Measurements from ENCODE around the gene RAB28. TPM values are rescaled to one million over a fixed set of nuclear protein-coding genes. Genes with fewer than 3 reads are reported as not detected.

The RAB28 gene
- polyA plus RNA-seq, 1 donor (not counting 4 experiments of a cell fraction or from before 2014, with no cell fraction given): 19.7 TPM

- H3K36me3 ChIP-seq (ENCODE audit: control insufficient read depth in 2 of 2, extremely low read depth in 1 of 2, insufficient read depth in 2 of 2, low read length in 2 of 2): peaks cover 0 to 1% of the 10 kb centered on the region in 2 experiments
- no peak overlapping the region for H3K27ac ChIP-seq (ENCODE audit: control insufficient read depth, insufficient read depth, low read length)
- no peak overlapping the region for H3K9ac ChIP-seq (ENCODE audit: control insufficient read depth, extremely low read depth, insufficient read depth, low read length)
- H3K9me3 ChIP-seq (ENCODE audit: control insufficient read depth, low read depth, low read length): no peaks in the 10 kb centered on the region
- H3K9me1 ChIP-seq (ENCODE audit: control insufficient read depth, extremely low read depth, insufficient read depth, low read length): no peaks in the 10 kb centered on the region
- DNase-seq (ENCODE audit: low read depth, low spot score): no peak
- H3K4me2 ChIP-seq (ENCODE audit: control insufficient read depth, extremely low read depth, insufficient read depth, low read depth, low read length): no peak overlapping the region
- TF ChIP-seq EZH2 (IDR thresholded peaks at IDR 0.05; ENCODE audit: low read length): no peak
- no peak for TF ChIP-seq CTCF (optimal IDR thresholded peaks at IDR 0.05 in 1 of 3, IDR thresholded peaks at IDR 0.05 in 1 of 3, conservative IDR thresholded peaks at IDR 0.05 in 1 of 3; ENCODE audit: extremely low read depth in 1 of 3, insufficient read depth in 2 of 3, low read length in 3 of 3)
- H3K4me1 ChIP-seq (ENCODE audit: control insufficient read depth, extremely low read depth, insufficient read depth, low read length): no peaks in the 10 kb centered on the region
- H3K27me3 ChIP-seq (ENCODE audit: control insufficient read depth, extremely low read depth, insufficient read depth, low read length): no peaks in the 10 kb centered on the region
- dilution Hi-C loops (cut with MboI; ENCODE audit: extremely low pct_ligation_motif_present, low sequenced_read_pairs): no loop called here
- no peak overlapping the region for H2AFZ ChIP-seq (ENCODE audit: control insufficient read depth, low read length)
- FAIRE-seq: no peak
- no peak overlapping the region for H3K4me3 ChIP-seq (ENCODE audit: control insufficient read depth in 2 of 3, extremely low read depth in 1 of 3, insufficient read depth in 2 of 3, low read depth in 1 of 3, low read length in 3 of 3)
- no peaks in the 10 kb centered on the region for H4K20me1 ChIP-seq (ENCODE audit: control insufficient read depth, extremely low read depth, insufficient read depth, low read length)
- H3K79me2 ChIP-seq (ENCODE audit: control insufficient read depth, insufficient read depth, low read length): peaks cover 2% of the 10 kb centered on the region
Observed at GRCh38 chr4:13471400-13471799, 12.7 kb downstream of the RAB28 start.

GRCh38 chr4:13470379-13470778, 13.8 kb downstream of the RAB28 start:
- Histone ChIP-seq H3K36me3 (ENCODE audit: control insufficient read depth in 2 of 2, extremely low read depth in 1 of 2, insufficient read depth in 2 of 2, low read length in 2 of 2) (peaks cover 0 to 1% of the 10 kb centered on the region in 2 experiments), H2AFZ (ENCODE audit: control insufficient read depth, low read length) (no peak overlapping the region), H3K4me3 (ENCODE audit: control insufficient read depth in 2 of 3, extremely low read depth in 1 of 3, insufficient read depth in 2 of 3, low read depth in 1 of 3, low read length in 3 of 3) (no peak overlapping the region), H3K4me1 (ENCODE audit: control insufficient read depth, extremely low read depth, insufficient read depth, low read length) (no peaks in the 10 kb centered on the region), H3K27ac (ENCODE audit: control insufficient read depth, insufficient read depth, low read length) (no peak overlapping the region), H3K9me3 (ENCODE audit: control insufficient read depth, low read depth, low read length) (no peaks in the 10 kb centered on the region), H3K79me2 (ENCODE audit: control insufficient read depth, insufficient read depth, low read length) (peaks cover 2% of the 10 kb centered on the region), H3K27me3 (ENCODE audit: control insufficient read depth, extremely low read depth, insufficient read depth, low read length) (no peaks in the 10 kb centered on the region), H3K9ac (ENCODE audit: control insufficient read depth, extremely low read depth, insufficient read depth, low read length) (no peak overlapping the region), H3K9me1 (ENCODE audit: control insufficient read depth, extremely low read depth, insufficient read depth, low read length) (no peaks in the 10 kb centered on the region), H3K4me2 (ENCODE audit: control insufficient read depth, extremely low read depth, insufficient read depth, low read depth, low read length) (no peak overlapping the region), H4K20me1 (ENCODE audit: control insufficient read depth, extremely low read depth, insufficient read depth, low read length) (no peaks in the 10 kb centered on the region)
- dilution Hi-C loops (cut with MboI; ENCODE audit: extremely low pct_ligation_motif_present, low sequenced_read_pairs): no loop called here
- FAIRE-seq (no peak), DNase-seq (ENCODE audit: low read depth, low spot score) (no peak)
- TF ChIP-seq EZH2 (IDR thresholded peaks at IDR 0.05; ENCODE audit: low read length): no peak

GRCh38 chr4:13464973-13465372, 19.2 kb downstream of the RAB28 start:
- H3K4me1 ChIP-seq (ENCODE audit: control insufficient read depth, extremely low read depth, insufficient read depth, low read length): no peaks in the 10 kb centered on the region
- no peak overlapping the region for H3K27ac ChIP-seq (ENCODE audit: control insufficient read depth, insufficient read depth, low read length)
- H3K27me3 ChIP-seq (ENCODE audit: control insufficient read depth, extremely low read depth, insufficient read depth, low read length): no peaks in the 10 kb centered on the region
- no peak overlapping the region for H3K4me2 ChIP-seq (ENCODE audit: control insufficient read depth, extremely low read depth, insufficient read depth, low read depth, low read length)
- no peak for DNase-seq (ENCODE audit: low read depth, low spot score)
- H4K20me1 ChIP-seq (ENCODE audit: control insufficient read depth, extremely low read depth, insufficient read depth, low read length): no peaks in the 10 kb centered on the region
- H3K9ac ChIP-seq (ENCODE audit: control insufficient read depth, extremely low read depth, insufficient read depth, low read length): no peak overlapping the region
- H3K9me1 ChIP-seq (ENCODE audit: control insufficient read depth, extremely low read depth, insufficient read depth, low read length): no peaks in the 10 kb centered on the region
- no peak for TF ChIP-seq CTCF (optimal IDR thresholded peaks at IDR 0.05 in 1 of 3, IDR thresholded peaks at IDR 0.05 in 1 of 3, conservative IDR thresholded peaks at IDR 0.05 in 1 of 3; ENCODE audit: extremely low read depth in 1 of 3, insufficient read depth in 2 of 3, low read length in 3 of 3)
- TF ChIP-seq EZH2 (IDR thresholded peaks at IDR 0.05; ENCODE audit: low read length): no peak
- H3K9me3 ChIP-seq (ENCODE audit: control insufficient read depth, low read depth, low read length): no peaks in the 10 kb centered on the region
- H3K4me3 ChIP-seq (ENCODE audit: control insufficient read depth in 2 of 3, extremely low read depth in 1 of 3, insufficient read depth in 2 of 3, low read depth in 1 of 3, low read length in 3 of 3): no peak overlapping the region
- H3K36me3 ChIP-seq (ENCODE audit: control insufficient read depth in 2 of 2, extremely low read depth in 1 of 2, insufficient read depth in 2 of 2, low read length in 2 of 2): peaks cover 0 to 1% of the 10 kb centered on the region in 2 experiments
- H3K79me2 ChIP-seq (ENCODE audit: control insufficient read depth, insufficient read depth, low read length): peaks cover 7% of the 10 kb centered on the region
- no peak overlapping the region for H2AFZ ChIP-seq (ENCODE audit: control insufficient read depth, low read length)
- FAIRE-seq: no peak
- dilution Hi-C loops (cut with MboI; ENCODE audit: extremely low pct_ligation_motif_present, low sequenced_read_pairs): no loop called here
